HG03460 (cell line): ENCODE results near the gene BCAT1.
"Not testable (repeated sequence)": the region's sequence is repeated elsewhere in the genome, so short reads cannot be mapped to it uniquely, and the experiment has no call there.

Experiments used
- ATAC-seq: cut with Tn5 transposase; IDR thresholded peaks from one replicate; pipeline ENCODE4 v1.9.1; 2021; ENCODE audit not compliant: unreplicated experiment

The BCAT1 gene

DNA sequence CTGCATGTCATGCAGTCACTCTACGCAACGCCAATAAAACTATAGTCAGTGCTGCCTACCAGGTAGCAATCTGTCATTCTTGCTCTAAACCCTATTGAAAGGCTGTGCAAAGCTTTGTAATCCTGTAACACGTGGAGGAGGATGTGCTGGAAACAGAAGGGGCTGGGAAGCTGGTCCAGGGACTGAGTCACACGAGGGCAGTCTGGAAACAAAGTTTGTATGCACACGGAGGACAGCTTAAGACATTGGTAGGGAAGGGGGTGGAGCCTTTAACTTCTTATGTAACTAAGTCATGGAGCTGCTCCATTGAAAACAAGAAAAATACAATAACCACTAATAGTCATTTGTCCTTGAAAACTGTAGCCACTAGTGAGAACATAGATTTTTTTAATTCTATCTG, 128.0 kb downstream of the BCAT1 start:
- no peak for ATAC-seq

DNA sequence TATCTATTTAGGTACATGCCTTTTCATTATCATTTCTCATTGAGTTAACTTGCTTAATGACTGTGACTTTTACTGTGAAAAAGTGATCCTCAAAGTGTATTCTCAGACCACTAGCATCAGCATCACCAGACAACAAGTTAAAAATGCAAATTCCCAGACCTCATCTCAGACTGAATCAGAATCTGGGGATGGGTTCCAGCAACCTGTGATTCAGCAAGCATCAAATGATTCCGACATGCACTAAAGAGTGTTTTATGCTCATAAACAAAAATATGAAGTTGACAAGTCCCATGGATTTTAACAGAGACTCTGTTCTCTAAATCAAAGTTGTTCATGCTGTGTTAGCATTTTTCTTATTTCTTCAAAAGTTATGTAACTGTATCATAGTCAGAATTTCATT, 130.6 kb downstream of the BCAT1 start:
- no peak for ATAC-seq

DNA sequence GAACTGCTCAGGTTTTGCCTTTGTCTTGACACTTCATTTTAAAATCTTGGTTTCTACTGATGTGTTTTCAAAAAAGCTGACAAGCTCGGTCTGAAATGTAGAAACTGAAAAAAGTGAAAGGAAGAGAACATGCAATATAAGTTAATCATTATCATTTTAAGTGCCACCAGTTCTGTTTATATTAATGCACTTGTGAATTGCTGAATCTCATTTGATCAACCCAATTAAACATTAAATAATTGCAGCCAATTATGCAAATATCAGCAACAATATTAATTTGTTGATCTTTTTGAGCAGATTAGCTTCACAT, 133.8 kb downstream of the BCAT1 start:
- peak; percentile 54 for ATAC-seq

DNA sequence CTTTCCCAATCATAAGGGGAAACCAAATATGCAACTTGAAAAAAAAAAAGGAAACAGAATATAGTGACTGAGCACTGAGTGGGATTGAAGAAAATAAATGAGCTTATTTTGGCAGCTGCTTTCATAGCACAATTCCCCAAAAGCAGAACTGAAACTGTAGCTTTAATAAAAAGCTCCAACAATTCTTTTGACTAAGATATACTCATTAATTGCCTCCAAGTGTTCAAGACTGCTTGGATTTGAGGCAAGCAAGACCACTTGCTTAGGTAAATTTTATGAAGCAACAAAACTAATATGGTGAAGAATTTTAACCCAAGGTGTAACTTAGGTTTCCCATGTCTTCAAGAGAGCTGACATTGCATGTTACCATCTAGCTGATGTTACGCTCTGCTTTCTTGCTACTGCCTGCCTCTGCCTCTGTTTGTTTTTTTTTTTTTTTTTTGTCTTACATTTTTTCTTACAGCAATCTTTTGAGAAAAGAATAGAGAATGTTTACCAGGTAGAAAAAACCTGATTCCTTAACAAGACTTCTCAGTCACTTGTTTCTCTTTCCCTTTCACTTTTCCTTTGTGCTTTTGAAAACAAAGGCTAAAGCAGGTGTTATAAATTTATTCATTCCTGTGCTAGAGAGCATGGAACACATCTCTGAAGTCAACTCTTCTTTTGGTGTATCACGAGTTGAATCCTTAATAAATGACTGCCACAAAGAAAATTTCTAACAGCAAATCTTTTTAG, 134.4 kb downstream of the BCAT1 start:
- ATAC-seq = peak; percentile 80

DNA sequence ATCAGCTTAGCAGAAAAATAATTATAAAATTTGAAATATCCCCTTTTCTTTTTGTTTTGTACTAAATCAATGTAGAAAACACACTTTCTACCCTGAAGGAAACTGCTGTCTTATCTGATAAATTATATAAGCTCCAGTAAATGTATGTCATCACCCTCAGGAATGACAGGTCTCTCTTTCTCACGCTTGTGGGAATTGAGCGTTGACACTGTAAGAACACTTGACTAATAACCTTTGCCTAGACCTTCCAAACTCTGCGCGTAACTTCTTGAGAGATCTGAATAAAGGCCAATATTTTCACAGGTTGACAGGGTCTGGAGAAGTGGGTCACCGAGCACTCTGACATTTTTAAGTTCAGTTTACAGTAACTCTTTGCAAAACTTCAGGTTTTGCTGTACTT, 138.5 kb downstream of the BCAT1 start:
- ATAC-seq = no peak

DNA sequence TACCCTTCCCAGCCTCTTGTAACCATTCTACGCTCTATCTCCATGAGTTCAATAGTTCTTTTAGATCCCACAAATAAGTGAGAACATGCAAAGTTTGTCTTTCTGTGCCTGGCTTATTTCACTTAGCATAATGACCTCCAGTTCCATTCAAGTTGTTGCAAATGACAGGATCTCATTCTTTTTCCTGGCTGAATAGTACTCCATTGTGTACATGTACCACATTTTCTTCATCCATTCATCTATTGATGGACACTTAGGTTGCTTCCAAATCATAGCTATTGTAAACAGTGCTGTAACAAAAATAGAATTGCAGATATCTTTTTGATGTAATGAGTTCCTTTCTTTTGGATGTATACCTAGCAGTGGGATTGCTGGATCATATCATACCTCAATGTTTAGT, 139.6 kb downstream of the BCAT1 start:
- not testable (repeated sequence) for ATAC-seq

DNA sequence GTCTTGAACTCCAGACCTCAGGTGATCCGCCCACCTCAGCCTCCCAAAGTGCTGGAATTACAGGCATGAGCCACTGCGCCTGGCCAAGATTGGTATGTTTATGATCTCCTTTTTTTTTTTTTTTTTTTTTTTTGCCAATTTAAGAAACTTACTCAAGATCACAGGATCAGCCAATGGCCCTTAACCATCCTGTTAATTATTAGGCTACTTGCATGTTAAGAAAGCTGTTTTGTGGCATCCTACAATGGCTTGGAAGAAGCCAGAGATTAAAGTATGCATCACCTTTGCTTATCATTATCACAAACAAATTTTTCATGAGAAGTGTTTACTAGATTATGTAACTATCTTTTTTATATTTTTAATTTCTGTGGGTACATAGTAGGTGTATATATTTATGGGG, 140.2 kb downstream of the BCAT1 start:
- no peak for ATAC-seq

DNA sequence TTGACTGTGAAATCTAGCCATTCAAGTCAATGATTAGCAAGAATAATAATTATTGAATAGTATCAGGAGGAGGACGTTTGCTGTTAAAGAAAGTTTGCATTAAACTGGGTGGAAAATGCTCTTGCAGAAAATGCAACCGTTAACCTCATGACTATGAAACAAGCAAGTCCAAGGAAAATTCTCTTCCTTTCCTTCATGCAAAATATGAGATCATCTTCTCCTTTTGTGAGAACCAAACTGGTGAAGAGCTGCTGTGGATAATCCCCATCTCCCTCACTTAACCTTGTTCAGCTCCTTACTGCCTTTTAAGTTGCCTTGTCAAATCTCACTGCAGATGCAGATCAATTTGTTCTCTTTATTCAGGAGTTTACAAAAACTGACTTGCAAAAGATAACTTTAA, 142.5 kb downstream of the BCAT1 start:
- no peak for ATAC-seq

DNA sequence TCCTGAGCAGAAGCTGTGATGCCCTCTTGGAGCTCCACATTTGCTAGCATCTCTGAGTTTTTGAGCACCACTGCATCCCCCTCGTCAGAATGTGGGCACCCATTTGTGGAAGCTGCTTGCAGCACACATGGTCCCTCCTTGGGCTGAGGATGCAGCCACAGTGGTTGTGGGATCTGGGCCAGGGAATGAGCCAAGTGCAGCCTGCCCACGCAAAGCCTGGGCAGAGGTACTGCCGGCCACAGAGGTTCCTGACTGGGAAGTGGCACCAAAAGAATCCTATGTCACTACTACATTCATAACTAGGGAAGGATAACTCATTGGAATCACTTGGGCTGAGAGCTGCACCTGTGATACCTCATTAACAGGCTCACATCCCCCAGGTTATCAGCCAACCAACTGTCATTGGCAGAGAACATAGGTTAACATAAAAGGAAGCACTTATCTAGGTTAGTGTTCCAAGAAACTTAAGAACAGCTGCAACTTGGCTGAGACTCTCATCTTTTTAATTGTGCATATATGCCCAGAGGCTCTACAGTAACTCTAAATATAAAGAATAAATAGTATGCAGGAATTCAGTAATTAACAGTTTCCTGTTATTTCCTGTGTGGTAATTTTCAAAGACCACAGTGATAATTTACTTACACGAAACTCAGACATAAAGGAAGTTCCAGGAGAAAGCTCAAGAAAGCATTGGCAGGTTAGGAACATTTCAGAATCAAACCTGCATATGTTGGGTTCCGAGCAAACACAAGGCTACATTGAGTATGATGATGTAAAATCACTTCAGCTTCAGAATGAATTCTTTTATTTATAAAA, 145.3 kb downstream of the BCAT1 start:
- ATAC-seq = no peak

DNA sequence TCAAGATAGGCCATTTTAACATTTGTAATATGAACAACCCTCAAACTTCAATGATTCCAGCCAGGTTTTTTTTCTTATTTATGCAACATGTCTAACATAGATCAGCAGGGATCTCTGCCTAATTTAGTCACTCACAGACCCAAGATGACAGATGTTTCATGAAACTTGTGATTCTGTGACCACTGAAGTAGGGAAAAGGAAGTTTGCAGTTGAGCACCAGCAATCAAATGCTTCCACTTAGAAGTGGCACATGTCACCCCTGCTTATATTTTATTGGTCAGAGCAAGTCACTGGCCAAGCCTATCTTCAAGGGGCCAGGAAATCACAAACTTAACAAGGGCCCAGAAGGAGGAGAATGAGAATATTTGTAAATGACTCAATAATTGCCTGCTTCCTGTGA, 150.6 kb downstream of the BCAT1 start:
- ATAC-seq = peak; percentile 87

DNA sequence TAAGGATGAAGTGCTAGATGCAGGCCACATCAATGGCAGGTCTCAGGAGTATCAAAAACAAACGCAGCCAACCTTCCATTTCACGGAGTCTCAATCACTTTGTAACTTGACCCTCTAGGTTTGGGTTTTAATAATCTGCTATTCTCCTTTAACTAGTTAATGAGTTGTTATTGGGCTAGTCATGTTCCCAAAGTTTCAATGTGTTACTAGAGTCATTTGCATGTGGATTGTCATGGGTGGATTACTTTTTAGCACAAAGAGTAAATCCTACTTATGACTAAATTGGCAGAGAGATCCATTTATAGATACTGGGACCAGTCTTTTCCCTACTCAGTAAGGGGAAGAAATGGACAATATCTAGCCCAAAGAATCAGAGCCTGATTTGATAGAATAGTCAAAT, 151.0 kb downstream of the BCAT1 start:
- peak; percentile 33 for ATAC-seq

DNA sequence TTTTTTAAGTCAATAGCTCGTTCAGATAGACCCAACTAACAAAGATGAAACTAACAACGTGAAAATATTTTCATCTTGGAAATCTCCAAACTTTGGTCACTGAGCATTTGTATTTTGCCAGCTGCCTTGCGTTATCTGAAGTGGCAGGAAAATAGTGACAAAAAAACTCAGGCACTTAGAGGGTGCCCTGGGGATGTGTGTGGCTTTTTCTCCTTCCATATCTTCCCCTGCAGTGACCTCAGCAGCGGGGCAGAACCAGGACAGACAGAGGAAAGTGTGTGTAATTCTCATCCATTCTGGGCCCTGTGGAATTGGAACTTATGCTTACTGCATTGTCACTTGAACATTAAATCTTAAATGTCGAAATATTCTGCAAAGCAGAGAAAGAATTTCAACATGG, 152.0 kb downstream of the BCAT1 start:
- no peak for ATAC-seq

DNA sequence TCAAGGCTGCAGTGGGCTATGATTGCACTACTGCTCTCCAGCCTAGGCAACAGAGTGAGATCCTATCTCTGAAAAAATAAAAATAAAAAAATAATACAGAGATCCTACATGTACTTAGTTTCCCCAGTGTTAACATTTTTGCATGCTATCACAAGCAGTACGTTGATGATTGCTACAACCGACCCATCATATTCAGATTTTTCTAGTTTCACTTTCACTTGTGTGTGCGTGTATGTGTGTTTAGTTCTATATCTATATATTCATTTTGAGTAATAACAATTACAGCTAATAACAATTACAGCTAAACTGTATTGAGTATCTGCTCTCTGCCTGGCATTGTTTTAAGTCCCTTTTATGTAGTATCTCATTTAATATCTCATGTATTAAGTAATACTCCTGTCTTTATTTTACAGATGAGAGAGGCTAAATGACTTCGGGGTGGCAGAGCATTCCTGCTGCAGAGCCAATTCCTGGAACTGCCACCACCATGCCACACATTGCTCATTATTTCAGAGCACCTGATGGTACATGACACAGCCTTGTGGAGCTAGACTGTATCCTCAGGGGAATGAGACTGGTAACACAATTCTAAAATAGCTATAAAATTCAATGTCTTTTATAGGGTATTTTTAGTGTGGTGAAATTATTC, 153.1 kb downstream of the BCAT1 start:
- no peak for ATAC-seq

DNA sequence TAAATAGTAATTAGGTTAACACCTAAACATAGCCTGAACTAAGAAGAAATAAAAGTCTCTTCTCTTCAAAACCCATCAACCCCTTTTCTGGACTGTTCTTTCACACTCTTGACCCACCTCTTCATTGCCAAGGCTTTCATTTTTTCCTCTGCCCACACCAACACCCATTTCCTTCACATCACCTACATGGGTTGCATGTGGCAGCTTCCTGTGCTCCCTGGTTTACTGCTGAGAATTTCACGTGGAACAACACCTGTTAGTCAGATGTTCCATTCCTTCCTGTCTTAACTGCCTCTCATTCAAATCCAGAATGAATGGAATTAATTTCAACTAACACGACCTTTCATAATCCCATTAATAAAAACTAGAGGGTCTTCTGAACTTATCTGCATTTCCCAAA, 157.3 kb downstream of the BCAT1 start:
- no peak for ATAC-seq

DNA sequence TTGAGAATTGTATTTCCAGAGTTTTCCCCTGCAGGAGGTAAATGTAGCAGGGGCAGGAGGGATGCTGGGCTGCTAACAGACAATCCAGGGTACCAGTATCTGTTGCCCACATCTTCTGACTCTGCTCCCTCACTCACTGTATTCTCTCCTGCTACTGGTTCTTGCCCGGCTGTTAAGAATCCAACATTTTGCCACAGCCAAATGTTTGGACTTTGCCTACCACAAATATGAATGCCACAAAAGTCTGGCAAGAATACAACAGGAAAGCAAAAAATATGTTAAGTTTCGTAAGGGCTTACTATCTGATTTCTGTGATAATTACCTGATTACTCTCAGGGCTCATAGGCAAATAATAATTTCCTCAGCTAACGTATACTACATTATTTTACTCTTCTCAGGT, 160.0 kb downstream of the BCAT1 start:
- no peak for ATAC-seq

DNA sequence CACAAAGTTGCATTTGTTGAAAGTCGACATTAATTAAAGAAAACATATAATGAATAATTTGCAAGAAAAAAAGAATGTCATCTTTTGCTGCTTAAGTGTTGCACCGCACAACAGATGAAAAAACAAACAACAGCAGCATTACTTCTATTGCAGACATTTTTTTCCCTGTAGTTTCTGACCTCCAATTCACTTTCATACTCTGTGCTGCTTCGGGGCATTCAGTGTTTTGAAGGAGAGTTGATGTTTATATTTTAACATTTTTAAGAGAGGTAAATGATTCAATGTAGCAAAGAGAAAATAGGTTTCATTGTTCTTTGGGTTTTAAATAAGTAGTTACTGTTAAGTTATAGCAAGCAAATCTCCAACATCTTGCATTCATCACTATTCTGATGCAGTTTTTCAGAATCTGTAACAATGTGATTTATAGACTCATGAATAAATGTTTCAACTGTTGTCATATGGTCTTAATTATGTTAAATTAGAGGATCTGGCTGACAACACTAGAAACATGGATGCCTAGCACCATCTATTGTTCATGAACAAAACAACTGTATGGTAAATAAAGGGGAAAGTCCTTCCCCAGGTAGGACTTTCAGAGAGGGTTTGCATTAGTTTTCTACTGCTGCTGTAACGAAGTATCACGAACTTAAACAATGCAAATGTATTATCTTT, 168.1 kb downstream of the BCAT1 start:
- ATAC-seq = no peak

DNA sequence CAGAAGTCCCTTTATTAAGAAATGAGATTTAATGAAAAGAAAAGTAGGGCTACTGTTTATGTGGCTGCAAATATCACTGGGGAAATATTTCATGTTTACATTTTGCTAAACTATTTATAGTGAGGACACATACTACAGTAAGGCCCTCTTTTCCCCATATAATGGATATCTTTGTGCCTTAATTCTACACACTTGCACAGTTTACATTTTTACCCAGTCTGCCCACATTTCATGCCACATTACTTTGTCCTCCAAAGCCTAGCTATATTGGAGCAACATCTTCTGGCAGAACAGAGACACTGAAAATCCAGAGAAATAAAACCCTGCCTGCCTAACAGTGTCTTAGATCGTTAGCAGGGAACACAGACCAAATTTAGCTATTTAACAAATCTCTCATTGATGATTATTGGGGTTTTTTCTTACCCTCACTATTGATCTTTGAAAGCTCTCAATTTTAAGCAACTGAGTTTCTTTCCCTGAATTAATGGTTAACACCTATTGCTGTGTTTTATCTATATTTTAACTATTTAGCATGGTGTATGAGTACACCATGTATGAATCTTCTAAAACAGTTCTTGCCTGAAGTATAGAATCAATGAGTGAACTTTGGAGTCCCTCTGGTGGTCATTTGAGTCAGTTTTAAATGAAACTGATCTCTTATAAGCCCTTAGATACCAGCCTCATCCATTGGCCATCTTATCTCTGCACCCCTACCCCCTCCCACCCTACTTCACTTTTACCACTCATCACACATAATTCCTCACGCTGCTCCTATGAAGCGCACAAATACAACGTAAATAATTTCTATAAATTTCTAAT, 170.2 kb downstream of the BCAT1 start:
- ATAC-seq = no peak

DNA sequence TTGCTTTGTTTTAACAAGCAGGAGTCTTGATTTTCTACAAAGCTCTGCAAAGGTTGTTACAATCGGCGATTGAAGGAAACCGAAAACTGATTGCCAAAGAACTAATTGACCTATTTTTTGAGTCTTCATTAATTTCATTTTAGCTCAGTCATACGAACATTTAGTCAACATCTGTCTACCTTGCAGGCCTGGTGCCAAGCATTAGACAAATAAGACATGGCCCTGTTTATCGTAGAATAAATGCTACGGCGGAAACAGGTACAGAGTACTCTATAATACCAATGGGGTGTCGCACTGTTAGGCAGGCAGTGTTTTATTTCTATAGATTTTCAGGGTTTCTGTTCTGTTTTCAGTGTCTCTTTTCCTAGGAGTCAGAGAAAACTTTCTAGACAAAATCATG, 171.5 kb downstream of the BCAT1 start:
- ATAC-seq = no peak

DNA sequence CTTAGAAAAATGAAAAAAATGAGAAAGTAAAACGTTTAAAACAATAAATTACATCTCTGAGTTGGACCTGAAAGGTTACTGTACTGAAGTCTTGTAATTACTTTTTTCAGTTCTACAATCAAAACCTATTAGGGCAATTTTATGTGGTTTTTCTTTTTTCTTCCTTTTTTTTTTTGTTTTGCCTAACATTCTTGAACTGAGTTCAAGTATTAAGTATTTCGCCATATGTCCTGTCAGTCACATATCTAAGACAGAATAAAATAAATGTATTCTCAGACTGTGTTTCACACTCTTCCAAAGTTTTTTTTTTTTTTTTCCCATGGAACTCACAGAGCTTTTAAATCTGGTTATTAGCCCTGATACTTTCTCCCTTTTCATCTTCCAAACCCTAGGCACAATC, 172.0 kb downstream of the BCAT1 start:
- ATAC-seq = no peak

DNA sequence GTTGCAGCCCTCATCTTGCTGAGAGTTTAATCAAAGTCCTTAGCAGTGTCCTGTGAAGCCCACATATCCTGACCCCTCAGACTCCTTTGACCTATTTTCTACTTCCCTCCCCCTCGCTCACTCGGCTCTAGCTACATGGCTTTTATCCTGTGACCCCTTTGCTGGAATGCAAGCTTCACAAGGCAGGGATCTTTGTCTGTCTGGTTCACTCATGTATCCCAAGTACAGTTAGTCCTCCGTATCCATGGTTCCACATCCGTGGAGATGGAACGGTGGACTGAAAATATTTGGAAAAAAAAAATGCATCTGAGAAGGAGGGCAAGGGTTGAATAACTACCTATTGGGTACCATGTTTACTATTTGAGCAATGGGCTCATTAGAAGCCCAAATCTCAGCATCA, 173.8 kb downstream of the BCAT1 start:
- ATAC-seq = no peak

DNA sequence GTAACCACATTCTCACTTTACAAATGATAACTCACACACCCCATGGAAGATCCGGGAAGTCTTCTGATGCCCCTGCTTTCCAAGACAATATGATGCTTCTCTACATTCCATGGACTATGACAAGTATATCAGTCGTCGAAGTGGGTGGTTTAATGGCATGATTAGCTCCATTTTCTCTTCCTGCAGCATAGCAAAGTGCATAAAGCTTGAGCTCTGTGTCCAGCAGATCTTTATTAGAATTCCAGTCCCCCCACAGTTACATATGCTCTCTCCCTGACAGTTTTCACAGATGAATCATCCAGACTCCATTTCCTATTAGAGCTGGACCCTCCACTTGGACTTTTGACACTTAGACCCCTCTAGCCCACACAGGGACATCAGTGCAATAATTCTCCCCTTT, 174.9 kb downstream of the BCAT1 start:
- ATAC-seq = no peak
